GM12878 (cell line): Measurements from ENCODE around the gene MPP2. TPM values are rescaled to one million over a fixed set of nuclear protein-coding genes. Genes with fewer than 3 reads are reported as not detected.

Experiments
- ATAC-seq: fragments of 200-7000 bp; cut with Tn5 transposase; 3 replicates; pipeline ENCODE4 v1.9.1; 2020; ENCODE audit warnings: mild to moderate bottlenecking, moderate library complexity
- BruUV-seq: library from RNA; stranded (reverse); fragments of 400-500 nt; replicated peaks from 2 replicates; lab custom pipeline; 2021; lab: Mats Ljungman, UMichigan
- CTCF ChIA-PET: fragments of 300-600 bp; sonication (Branson Sonifier 250); formaldehyde crosslinking; extraction: SDS; loops from one replicate; lab custom pipeline; 2021; ENCODE audit warnings: inconsistent platforms; lab: Yijun Ruan, JAX
- POLR2A ChIA-PET: fragments of 350-600 bp; formaldehyde crosslinking; extraction: SDS; loops from one replicate; lab custom pipeline; 2021; ENCODE audit warnings: inconsistent platforms; lab: Charles Lee
- RAD21 ChIA-PET: fragments of 300-600 bp; sonication (Branson Sonifier 250); formaldehyde crosslinking; loops from one replicate; lab custom pipeline; 2023; ENCODE audit warnings: antibody characterized with exemption; ENCODE audit not compliant: unreplicated experiment; lab: Charles Lee
- SMC1A ChIA-PET: fragments of 300-600 bp; sonication (Branson Sonifier 250); formaldehyde crosslinking; loops from one replicate; lab custom pipeline; 2023; ENCODE audit not compliant: unreplicated experiment, uncharacterized antibody; lab: Charles Lee
- DNase-seq: peaks from one replicate; pipeline ENCODE4 v3.0.0-alpha.2; 2011; ENCODE audit warnings: low read depth, low spot score
- FAIRE-seq: peaks from 3 replicates; lab custom pipeline; 2011; peaks lifted over from hg19 to GRCh38; lab: Jason Lieb, UNC
- H2AFZ ChIP-seq: 2 replicates; pipeline ENCODE4 v1.6.0; 2011; ENCODE audit warnings: low read depth, low read length, control low read depth; ENCODE audit not compliant: control insufficient read depth
- H3K27ac ChIP-seq: 2 replicates; pipeline ENCODE4 v1.5.1; 2011; ENCODE audit warnings: control low read depth; ENCODE audit not compliant: control insufficient read depth, insufficient read depth
- H3K27me3 ChIP-seq, 2 experiments: replicated peaks in 1 of 2; 2 replicates each; pipeline versions ENCODE4 v1.6.0 to v1.6.1; 2011; ENCODE audit warnings: low read length in 1 of 2; ENCODE audit not compliant: control insufficient read depth in 2 of 2, insufficient read depth in 2 of 2
- H3K36me3 ChIP-seq, 2 experiments: 2 replicates each; pipeline ENCODE4 v1.5.1; 2011; ENCODE audit warnings: low read length in 1 of 2; ENCODE audit not compliant: control insufficient read depth in 2 of 2, insufficient read depth in 2 of 2
- H3K4me1 ChIP-seq: 2 replicates; pipeline ENCODE4 v1.6.1; 2011; ENCODE audit warnings: mild to moderate bottlenecking, low read length, moderate library complexity, mixed read lengths; ENCODE audit not compliant: control insufficient read depth, insufficient read depth
- H3K4me2 ChIP-seq: 2 replicates; pipeline ENCODE4 v1.6.0; 2011; ENCODE audit warnings: control low read depth; ENCODE audit not compliant: control insufficient read depth, insufficient read depth
- H3K4me3 ChIP-seq: fragments of 200-600 bp; sonication (generic); 2 replicates; pipeline ENCODE4 v1.5.1; 2016
- H3K79me2 ChIP-seq: 2 replicates; pipeline ENCODE4 v1.6.0; 2011; ENCODE audit warnings: low read length; ENCODE audit not compliant: control insufficient read depth, insufficient read depth
- H3K9ac ChIP-seq: 2 replicates; pipeline ENCODE4 v1.8.0; 2011; ENCODE audit warnings: low read length, control low read depth, mixed read lengths; ENCODE audit not compliant: control insufficient read depth, insufficient read depth
- H3K9me3 ChIP-seq: replicated peaks from 3 replicates; pipeline ENCODE4 v1.5.1; 2011; ENCODE audit warnings: mild to moderate bottlenecking, low read length; ENCODE audit not compliant: control insufficient read depth, insufficient read depth
- H4K20me1 ChIP-seq: 2 replicates; pipeline ENCODE4 v1.6.0; 2011; ENCODE audit not compliant: control insufficient read depth, insufficient read depth
- CHD2 ChIP-seq: IDR thresholded peaks from 2 replicates; pipeline ENCODE4 v1.6.1; 2011; ENCODE audit warnings: low read depth, low read length, improper control_type of control experiment, borderline replicate concordance
- CREM ChIP-seq: IDR thresholded peaks from 2 replicates; pipeline ENCODE4 v1.6.1; 2014; ENCODE audit warnings: antibody characterized with exemption, low read depth
- EED ChIP-seq: sonication (generic); IDR thresholded peaks from 2 replicates; pipeline ENCODE4 v1.6.1; 2016; ENCODE audit warnings: antibody characterized with exemption, low read depth
- ELK1 ChIP-seq: IDR thresholded peaks from 2 replicates; pipeline ENCODE4 v1.6.1; 2012; ENCODE audit warnings: low read depth, low read length, improper control_type of control experiment
- HDAC2 ChIP-seq: fragments of 200-600 bp; sonication (generic); IDR thresholded peaks from 2 replicates; pipeline ENCODE4 v1.6.1; 2017
- MYC ChIP-seq: IDR thresholded peaks from 2 replicates; pipeline ENCODE4 v1.6.1; 2011; ENCODE audit warnings: mild to moderate bottlenecking, low read length, moderate library complexity, inconsistent platforms; ENCODE audit not compliant: insufficient read depth, insufficient replicate concordance, insufficient read length, severe bottlenecking
- NRF1 ChIP-seq: conservative IDR thresholded peaks from 2 replicates; pipeline ENCODE4 v1.6.1; 2011; ENCODE audit warnings: mild to moderate bottlenecking, low read depth, low read length, improper control_type of control experiment
- POLR2A ChIP-seq: IDR thresholded peaks from 2 replicates; pipeline ENCODE4 v1.6.1; 2011; ENCODE audit warnings: low read depth, mild to moderate bottlenecking, low read length
- RELA ChIP-seq: fragments of 450-650 bp; IDR thresholded peaks from 2 replicates; pipeline ENCODE4 v1.8.0; 2014; ENCODE audit warnings: borderline replicate concordance; ENCODE audit not compliant: partially characterized antibody
- ZNF687 ChIP-seq: fragments of 450-650 bp; IDR thresholded peaks from 2 replicates; pipeline ENCODE4 v1.6.1; 2017; ENCODE audit warnings: mild to moderate bottlenecking, moderate library complexity
- WGBS: methylation state at CpG from one replicate; pipeline ENCODE4 v1.1.6; 2016; ENCODE audit warnings: low lambda C conversion rate; ENCODE audit not compliant: insufficient replicate concordance, insufficient coverage; ENCODE audit errors: missing lambda C conversion rate; 5-methylcytosine and 5-hydroxymethylcytosine counted together
- in situ Hi-C: fragments of 300-500 bp; cut with MboI; formaldehyde crosslinking; loops from 9 replicates; pipeline ENCODE4 v1.14.3; 2018; ENCODE audit warnings: mixed read lengths
- intact Hi-C: fragments of 100-400 bp; cut with micrococcal nuclease; formaldehyde crosslinking; loops from one replicate; pipeline ENCODE4 v1.14.2; 2022; ENCODE audit not compliant: unreplicated experiment
- polyA plus RNA-seq, 11 experiments: library from polyadenylated mRNA; depleted of rRNA in 4 of 11; unstranded in 6 of 11; stranded (reverse) in 5 of 11; fragments of >200 nt; fragmentation: Nextera tagmentation in 4 of 11; fragmentation: Illumina TruSeq in 1 of 11; extraction: Ambion mirVana in 4 of 11; extraction: Trizol in 1 of 11; gene quantifications; 1 replicate in 1 of 11; 2 replicates in 10 of 11; pipeline versions ENCODE4 v1.2.1 to v1.2.3, GENCODE V29; 2011 to 2016; ENCODE audit warnings: inconsistent platforms in 2 of 11, missing spikeins in 2 of 11, low read depth in 1 of 11
- total RNA-seq, 4 experiments: library from RNA; depleted of rRNA in 3 of 4; stranded (reverse); fragments of >200 nt in 3 of 4; fragmentation: Illumina TruSeq in 1 of 4; extraction: Trizol in 1 of 4; gene quantifications; 2 replicates each; pipeline versions ENCODE4 v1.2.1 to v1.2.3, GENCODE V29; 2013 to 2021
- TF ChIP-seq, protein P1 (sequence below): fragments of 450-650 bp; IDR thresholded peaks from 2 replicates; pipeline ENCODE4 v1.6.1; 2017; ENCODE audit warnings: mild to moderate bottlenecking

The MPP2 gene
- total and polyA plus RNA-seq, 10 of the 15 experiments (the other 5 are each of a cell fraction or from before 2014, with no cell fraction given) = 0.02 to 0.23 (median 0.15) TPM; not detected in 2

DNA sequence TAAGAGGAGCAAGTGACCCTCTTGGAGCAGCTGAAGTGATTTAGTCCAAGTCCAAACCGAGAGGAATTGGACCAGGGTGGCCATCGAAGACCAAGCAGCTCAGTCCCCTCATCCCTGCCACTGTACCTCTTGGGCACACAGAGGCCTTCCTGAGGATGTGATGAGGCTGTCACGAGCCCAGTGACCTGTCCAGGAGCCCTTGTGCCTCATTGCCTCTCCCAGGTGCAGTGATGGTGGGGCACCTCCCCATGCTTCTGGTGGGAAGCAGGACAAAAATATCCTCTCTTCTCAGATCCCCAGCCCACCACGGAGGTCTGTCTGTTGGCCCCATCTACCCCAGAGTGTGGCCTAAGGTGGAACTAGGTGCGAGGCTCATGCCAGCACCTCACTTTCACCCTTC lies 63.1 kb downstream of the MPP2 start:
- intact Hi-C loops (no loop called here), in situ Hi-C loops (no loop called here)
- H3K9me3 ChIP-seq = no peaks in the 10 kb centered on the region
- H3K27ac ChIP-seq = no peak overlapping the region
- WGBS = 9% methylated on average over 5 of the region's 5 CpGs
- H3K9ac ChIP-seq = no peak overlapping the region
- H2AFZ ChIP-seq = no peak overlapping the region
- FAIRE-seq (no peak), ATAC-seq (no peak), DNase-seq (no peak)
- no peak for TF ChIP-seq MYC
- no peak for TF ChIP-seq NRF1
- TF ChIP-seq ZNF687 = no peak
- no peak for TF ChIP-seq CHD2
- no peak for TF ChIP-seq RELA
- no peak for TF ChIP-seq EED
- TF ChIP-seq ELK1 = no peak
- TF ChIP-seq, protein P1, sequence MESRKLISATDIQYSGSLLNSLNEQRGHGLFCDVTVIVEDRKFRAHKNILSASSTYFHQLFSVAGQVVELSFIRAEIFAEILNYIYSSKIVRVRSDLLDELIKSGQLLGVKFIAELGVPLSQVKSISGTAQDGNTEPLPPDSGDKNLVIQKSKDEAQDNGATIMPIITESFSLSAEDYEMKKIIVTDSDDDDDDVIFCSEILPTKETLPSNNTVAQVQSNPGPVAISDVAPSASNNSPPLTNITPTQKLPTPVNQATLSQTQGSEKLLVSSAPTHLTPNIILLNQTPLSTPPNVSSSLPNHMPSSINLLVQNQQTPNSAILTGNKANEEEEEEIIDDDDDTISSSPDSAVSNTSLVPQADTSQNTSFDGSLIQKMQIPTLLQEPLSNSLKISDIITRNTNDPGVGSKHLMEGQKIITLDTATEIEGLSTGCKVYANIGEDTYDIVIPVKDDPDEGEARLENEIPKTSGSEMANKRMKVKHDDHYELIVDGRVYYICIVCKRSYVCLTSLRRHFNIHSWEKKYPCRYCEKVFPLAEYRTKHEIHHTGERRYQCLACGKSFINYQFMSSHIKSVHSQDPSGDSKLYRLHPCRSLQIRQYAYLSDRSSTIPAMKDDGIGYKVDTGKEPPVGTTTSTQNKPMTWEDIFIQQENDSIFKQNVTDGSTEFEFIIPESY = no peak
- no peak for TF ChIP-seq CREM
- TF ChIP-seq HDAC2 = no peak
- TF ChIP-seq POLR2A = no peak
- no peaks in the 10 kb centered on the region for H3K4me1 ChIP-seq
- POLR2A ChIA-PET = no interaction called here
- H3K27me3 ChIP-seq = no peaks in the 10 kb centered on the region
- H3K79me2 ChIP-seq = no peaks in the 10 kb centered on the region
- H3K36me3 ChIP-seq = no peaks in the 10 kb centered on the region
- no peak overlapping the region for H3K4me3 ChIP-seq
- no TSS peak for BruUV-seq
- RAD21 ChIA-PET = interaction anchor here (0.8 kb wide), 1 partner anchor 17 kb away, joined by 3 read pairs; no protein-coding TSS in a partner anchor
- no peak overlapping the region for H3K4me2 ChIP-seq
- H4K20me1 ChIP-seq = no peaks in the 10 kb centered on the region
- SMC1A ChIA-PET = interaction anchor here (0.6 kb wide), 2 partner anchors 24 to 1798 kb away, joined by 3 to 4 read pairs; no protein-coding TSS in a partner anchor
- CTCF ChIA-PET = interaction anchor here (0.6 kb wide), 1 partner anchor 77 kb away, joined by 3 read pairs; no protein-coding TSS in a partner anchor
